ENCODE data around the gene TRIP12. TPM values are rescaled to one million over a fixed set of nuclear protein-coding genes. Genes with fewer than 3 reads are reported as not detected.

Gene TRIP12
- total RNA-seq, 1 experiment from 2014 or later, result 166 TPM

GRCh38 chr2:229861431-229861830 is 60.4 kb downstream of the TRIP12 start:
- peaks cover 5% of the 10 kb centered on the region for H3K79me1 ChIP-seq (ENCODE audit: insufficient read depth, low read depth, low read length, poor library complexity, severe bottlenecking)
- no peak overlapping the region for H2AFZ ChIP-seq (ENCODE audit: low read length)
- H3K23ac ChIP-seq (ENCODE audit: insufficient read length, low read depth, low read length), result no peak overlapping the region
- TF ChIP-seq CTCF (conservative IDR thresholded peaks at IDR 0.05), result no peak
- H3T11ph ChIP-seq (ENCODE audit: low read length), result no peak overlapping the region
- H4K5ac ChIP-seq (ENCODE audit: insufficient read length, low read depth, low read length), result no peak overlapping the region
- no peaks in the 10 kb centered on the region for H4K20me1 ChIP-seq (ENCODE audit: control insufficient read depth, insufficient read depth, insufficient read length)
- H3K27me3 Mint-ChIP-seq (ENCODE audit: low read depth), result no peaks in the 10 kb centered on the region
- DNase-seq, result no peak
- no peaks in the 10 kb centered on the region for H3K23me2 ChIP-seq (ENCODE audit: insufficient read length, low read depth, low read length, poor library complexity, severe bottlenecking)
- H3K4me1 ChIP-seq (ENCODE audit: insufficient read depth, low read length), result no peaks in the 10 kb centered on the region
- H3K27ac ChIP-seq (ENCODE audit: insufficient read length, low read depth, low read length), result no peak overlapping the region
- H3K14ac ChIP-seq (ENCODE audit: insufficient read depth, low read length), result no peak overlapping the region
- no peaks in the 10 kb centered on the region for H3K9me3 ChIP-seq (ENCODE audit: control insufficient read depth, low read depth, low read length)
- H3K27me3 ChIP-seq (ENCODE audit: insufficient read depth, low read length), result no peaks in the 10 kb centered on the region
- no peak overlapping the region for H2AK5ac ChIP-seq (ENCODE audit: insufficient read length, low read length)
- no peak overlapping the region for H3K9ac ChIP-seq (ENCODE audit: extremely low read depth, insufficient read length, low read length)
- no peak overlapping the region for H2BK15ac ChIP-seq (ENCODE audit: low read depth, low read length)
- no peak overlapping the region for H2BK120ac ChIP-seq (ENCODE audit: low read depth, low read length, poor library complexity, severe bottlenecking)
- no peak overlapping the region for H2BK20ac ChIP-seq (ENCODE audit: low read depth, low read length, poor library complexity, severe bottlenecking)
- H4K91ac ChIP-seq (ENCODE audit: insufficient read length, low read depth, low read length), result no peak overlapping the region
- no peak overlapping the region for H3K18ac ChIP-seq (ENCODE audit: insufficient read length, low read depth, low read length)
- H3K9me3 Mint-ChIP-seq, result no peaks in the 10 kb centered on the region
- no peak overlapping the region for H3K4me2 ChIP-seq (ENCODE audit: insufficient read depth, insufficient read length, low read length)
- H3K36me3 Mint-ChIP-seq (ENCODE audit: insufficient read depth in 1 of 3, low read depth in 3 of 3), result peaks cover 8 to 23% (median 21%) of the 10 kb centered on the region in 3 experiments; a peak in 6 of 7 replicates
- H3K27ac Mint-ChIP-seq, result no peak overlapping the region
- no peaks in the 10 kb centered on the region for H3K4me1 Mint-ChIP-seq
- H3K79me2 ChIP-seq (ENCODE audit: insufficient read depth, low read length), result no peaks in the 10 kb centered on the region
- no peak overlapping the region for H2BK5ac ChIP-seq (ENCODE audit: insufficient read length, low read length)
- no peak overlapping the region for H4K8ac ChIP-seq (replicated peaks; ENCODE audit: insufficient read length, low read depth, low read length)
- no peak overlapping the region for H2BK12ac ChIP-seq (ENCODE audit: insufficient read length, low read depth, low read length)
- H3K56ac ChIP-seq (ENCODE audit: insufficient read length, low read depth, low read length), result no peak overlapping the region
- no peak overlapping the region for H3K4me3 Mint-ChIP-seq
- no peak overlapping the region for H3K4ac ChIP-seq (ENCODE audit: low read depth, low read length)

Data from H9 (cell line).